GM19438 (cell line): ENCODE results near the gene GALNT9.

Source experiments
- ATAC-seq: cut with Tn5 transposase; IDR thresholded peaks from one replicate; pipeline ENCODE4 v1.9.1; 2021; ENCODE audit warnings: low read depth; ENCODE audit not compliant: unreplicated experiment

Gene GALNT9

GRCh38 chr12:132345126-132345525 is 15.7 kb upstream of the GALNT9 start:
- ATAC-seq: no peak

- ATAC-seq: no peak
These were observed 15.2 kb upstream of the GALNT9 start for GRCh38 chr12:132344601-132345000.

- no peak for ATAC-seq
These were observed 14.8 kb upstream of the GALNT9 start for GRCh38 chr12:132344181-132344580.

GRCh38 chr12:132343294-132344004 is 14.1 kb upstream of the GALNT9 start:
- ATAC-seq: no peak

GRCh38 chr12:132342251-132343227 is 13.2 kb upstream of the GALNT9 start:
- no peak for ATAC-seq

GRCh38 chr12:132341318-132342050 is 12.1 kb upstream of the GALNT9 start:
- ATAC-seq: no peak

GRCh38 chr12:132340266-132341035 is 11.1 kb upstream of the GALNT9 start:
- ATAC-seq: no peak

- no peak for ATAC-seq
These were observed 10.5 kb upstream of the GALNT9 start for GRCh38 chr12:132339856-132340255.

- no peak for ATAC-seq
These were observed 9.4 kb upstream of the GALNT9 start for GRCh38 chr12:132338781-132339180.

- no peak for ATAC-seq
These were observed 8.9 kb upstream of the GALNT9 start for GRCh38 chr12:132338311-132338710.

GRCh38 chr12:132337557-132337956 is 8.2 kb upstream of the GALNT9 start:
- ATAC-seq: no peak

- no peak for ATAC-seq
These were observed 7.3 kb upstream of the GALNT9 start for GRCh38 chr12:132336451-132337413.

GRCh38 chr12:132335179-132335756 is 5.9 kb upstream of the GALNT9 start:
- ATAC-seq: no peak

GRCh38 chr12:132333766-132334165 is 4.4 kb upstream of the GALNT9 start:
- ATAC-seq: no peak

GRCh38 chr12:132333273-132333672 is 3.9 kb upstream of the GALNT9 start:
- ATAC-seq: no peak

GRCh38 chr12:132330549-132330881 is 1.1 kb upstream of the GALNT9 start:
- no peak for ATAC-seq

GRCh38 chr12:132329720-132330548 is 545 bp upstream of the GALNT9 start:
- no peak for ATAC-seq
